NCI-H2196 treated with DMSO at 0.1 percent for 48 hours (cell line): Measurements from ENCODE around the gene NUDT2.

Source experiments
- DNase-seq: peaks from one replicate; lab custom pipeline; 2025; ENCODE audit not compliant: unreplicated experiment; lab: John Stamatoyannopoulos, UW

NUDT2 gene

GRCh38 chr9:34384368-34385165, 55.2 kb downstream of the NUDT2 start:
- DNase-seq: no peak

DNA sequence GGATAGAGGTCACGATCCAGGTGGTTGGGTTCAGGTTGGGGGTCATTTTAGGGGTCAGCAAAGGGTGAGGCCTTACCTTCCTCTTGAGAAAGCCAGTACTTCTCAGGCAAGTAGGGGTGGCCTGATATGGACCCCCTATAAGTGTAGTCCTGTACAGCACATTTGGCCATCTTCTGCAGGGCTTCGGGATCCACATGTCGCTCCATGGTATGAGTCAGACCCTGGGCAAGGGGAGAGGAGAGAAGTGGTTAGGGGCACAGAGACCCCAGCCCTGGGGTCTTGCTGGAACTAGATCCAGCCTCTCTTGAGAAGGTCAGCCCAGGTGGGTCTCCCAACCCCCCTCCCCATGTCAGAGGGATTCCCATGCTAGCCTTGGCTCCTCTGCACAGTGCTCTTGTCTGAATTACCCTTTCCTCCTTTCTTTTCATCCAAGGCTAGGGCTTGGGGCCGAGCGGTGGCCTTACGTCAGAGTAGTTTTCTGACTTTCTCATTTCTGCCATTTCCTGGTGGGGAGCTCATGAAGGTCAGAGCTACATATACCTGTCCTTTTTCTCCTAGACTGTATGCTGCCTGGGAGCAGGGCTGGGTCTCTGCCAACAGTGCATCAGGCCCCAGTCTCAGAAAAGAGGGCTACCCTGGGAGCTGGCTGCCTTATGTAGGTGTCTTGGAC, 56.3 kb downstream of the NUDT2 start:
- no peak for DNase-seq

- DNase-seq: no peak
Observed at GRCh38 chr9:34386656-34387055, 57.3 kb downstream of the NUDT2 start.

DNA sequence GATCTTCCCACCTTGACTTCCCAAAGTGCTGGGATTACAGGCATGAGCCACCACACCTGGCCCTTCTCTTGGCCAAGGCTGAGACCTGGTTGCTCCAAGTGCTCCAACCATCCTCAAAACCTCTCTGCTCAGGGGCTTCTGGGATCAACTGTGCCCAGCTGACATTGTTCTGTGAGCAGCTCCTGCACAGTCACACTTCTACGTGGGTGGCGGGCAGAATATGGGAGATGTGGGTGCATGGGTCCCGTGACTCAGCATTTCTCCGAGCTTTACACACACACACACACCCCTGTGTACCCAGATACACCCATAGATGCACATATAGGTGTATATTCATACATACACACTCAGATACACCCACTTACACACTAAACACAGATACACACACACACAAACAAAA, 57.9 kb downstream of the NUDT2 start:
- DNase-seq: no peak

- DNase-seq: no peak
Observed at GRCh38 chr9:34392511-34392910, 63.1 kb downstream of the NUDT2 start.
